Caco-2 (cell line): ENCODE measurements around the gene MAP4K3. TPM values are rescaled to one million over a fixed set of nuclear protein-coding genes. Genes with fewer than 3 reads are reported as not detected.

Source experiments
- BruUV-seq: library from RNA; stranded (reverse); fragments of 400-500 nt; replicated peaks from 2 replicates; lab custom pipeline; 2021; lab: Mats Ljungman, UMichigan
- CTCF ChIA-PET: fragments of 300-600 bp; sonication (Branson Sonifier 250); formaldehyde crosslinking; loops from one replicate; lab custom pipeline; 2022; ENCODE audit warnings: antibody characterized with exemption; lab: Charles Lee
- POLR2A ChIA-PET: fragments of 300-600 bp; sonication (Branson Sonifier 250); formaldehyde crosslinking; loops from one replicate; lab custom pipeline; 2022; ENCODE audit warnings: antibody characterized with exemption; lab: Charles Lee
- DNase-seq, 2 experiments: peaks; one replicate each; pipeline versions ENCODE4 v3.0.0 to v3.0.0-alpha.2; 2020 to 2022
- H3K27me3 ChIP-seq: replicated peaks from 2 replicates; pipeline ENCODE4 v1.6.0; 2011; ENCODE audit warnings: low read length; ENCODE audit not compliant: control insufficient read depth, insufficient read depth
- H3K36me3 ChIP-seq: 2 replicates; pipeline ENCODE4 v1.5.1; 2011; ENCODE audit warnings: low read length; ENCODE audit not compliant: control insufficient read depth, insufficient read depth
- H3K4me1 ChIP-seq: fragments of 250-450 bp; sonication (Bioruptor Pico); 2 replicates; pipeline ENCODE4 v1.5.1; 2020; ENCODE audit warnings: mild to moderate bottlenecking
- H3K4me3 ChIP-seq: 2 replicates; pipeline ENCODE4 v1.5.1; 2011; ENCODE audit warnings: low read depth, mild to moderate bottlenecking, control low read depth, low read length
- H3K9me3 ChIP-seq: fragments of 250-450 bp; sonication (Bioruptor Pico); 2 replicates; pipeline ENCODE4 v1.5.1; 2020; ENCODE audit warnings: mild to moderate bottlenecking, moderate library complexity
- H3K27ac Mint-ChIP-seq: one replicate; pipeline ENCODE4 v1.8.0; 2022; ENCODE audit warnings: mixed read lengths; ENCODE audit not compliant: unreplicated experiment
- H3K27me3 Mint-ChIP-seq: one replicate; pipeline ENCODE4 v1.8.0; 2022; ENCODE audit warnings: mixed read lengths; ENCODE audit not compliant: insufficient read depth, unreplicated experiment
- H3K36me3 Mint-ChIP-seq: one replicate; pipeline ENCODE4 v1.8.0; 2022; ENCODE audit warnings: mild to moderate bottlenecking, mixed read lengths; ENCODE audit not compliant: insufficient read depth, unreplicated experiment
- H3K4me1 Mint-ChIP-seq: one replicate; pipeline ENCODE4 v1.8.0; 2022; ENCODE audit warnings: low read depth, mixed read lengths; ENCODE audit not compliant: unreplicated experiment
- H3K4me3 Mint-ChIP-seq: one replicate; pipeline ENCODE4 v1.8.0; 2022; ENCODE audit warnings: mild to moderate bottlenecking, moderate library complexity, mixed read lengths; ENCODE audit not compliant: unreplicated experiment
- H3K9me3 Mint-ChIP-seq: one replicate; pipeline ENCODE4 v1.8.0; 2022; ENCODE audit warnings: mixed read lengths; ENCODE audit not compliant: unreplicated experiment
- CTCF ChIP-seq, 2 experiments: fragments of 200-600 bp in 1 of 2; IDR thresholded peaks; 1 replicate in 1 of 2; 2 replicates in 1 of 2; pipeline versions ENCODE4 v1.5.1 to v1.8.0; 2011 to 2022; ENCODE audit warnings: antibody characterized with exemption in 1 of 2, control low read depth in 1 of 2, inconsistent platforms in 1 of 2, low read depth in 1 of 2, low read length in 1 of 2, mild to moderate bottlenecking in 1 of 2, moderate library complexity in 1 of 2; ENCODE audit not compliant: insufficient read depth in 1 of 2, severe bottlenecking in 1 of 2, unreplicated experiment in 1 of 2
- intact Hi-C: fragments of 100-400 bp; cut with micrococcal nuclease; formaldehyde crosslinking; loops from one replicate; pipeline ENCODE4 v1.10.0; 2022; ENCODE audit not compliant: unreplicated experiment
- total RNA-seq: library from RNA; stranded (reverse); gene quantifications from 2 replicates; pipeline ENCODE4 v1.2.3, GENCODE V29; 2022

Gene MAP4K3
- total RNA-seq, 1 experiment from 2014 or later: 46.1 TPM

- intact Hi-C loops: no loop called here
- Mint-ChIP-seq H3K4me1 (peaks cover 30% of the 10 kb centered on the region), H3K27me3 (no peaks in the 10 kb centered on the region), H3K27ac (no peak overlapping the region), H3K36me3 (no peaks in the 10 kb centered on the region), H3K4me3 (no peak overlapping the region), H3K9me3 (no peaks in the 10 kb centered on the region)
- peaks cover 25% of the 10 kb centered on the region for H3K4me1 ChIP-seq
- H3K27me3 ChIP-seq: no peaks in the 10 kb centered on the region
- no peaks in the 10 kb centered on the region; the same call in 1 of the 2 replicates for H3K9me3 ChIP-seq
- no peak for DNase-seq
- no TSS peak for BruUV-seq
- CTCF ChIA-PET: no interaction called here
- H3K36me3 ChIP-seq: no peaks in the 10 kb centered on the region
- no peak for TF ChIP-seq CTCF (IDR thresholded peaks at IDR 0.05; ENCODE audit: insufficient read depth in 1 of 2, low read depth in 1 of 2, low read length in 1 of 2, severe bottlenecking in 1 of 2, unreplicated experiment in 1 of 2)
- POLR2A ChIA-PET: no interaction called here
- no peak overlapping the region for H3K4me3 ChIP-seq
These were observed 27.8 kb upstream of the MAP4K3 start for GRCh38 chr2:39464864-39465263.

GRCh38 chr2:39455826-39456225, 18.7 kb upstream of the MAP4K3 start:
- H3K9me3 ChIP-seq: no peaks in the 10 kb centered on the region; the same call in 1 of the 2 replicates
- TF ChIP-seq CTCF (IDR thresholded peaks at IDR 0.05; ENCODE audit: insufficient read depth in 1 of 2, low read depth in 1 of 2, low read length in 1 of 2, severe bottlenecking in 1 of 2, unreplicated experiment in 1 of 2): no peak
- BruUV-seq: no TSS peak
- Mint-ChIP-seq H3K27ac (no peak overlapping the region), H3K27me3 (no peaks in the 10 kb centered on the region), H3K36me3 (no peaks in the 10 kb centered on the region), H3K4me3 (no peak overlapping the region), H3K9me3 (no peaks in the 10 kb centered on the region), H3K4me1 (no peaks in the 10 kb centered on the region)
- intact Hi-C loops: no loop called here
- no peak overlapping the region for H3K4me3 ChIP-seq
- DNase-seq: no peak
- H3K36me3 ChIP-seq: no peaks in the 10 kb centered on the region
- ChIA-PET POLR2A (no interaction called here), CTCF (interaction anchor here (0.7 kb wide), 1 partner anchor 382 kb away, joined by 6 read pairs; no protein-coding TSS in a partner anchor)
- no peaks in the 10 kb centered on the region for H3K27me3 ChIP-seq
- no peaks in the 10 kb centered on the region for H3K4me1 ChIP-seq

GRCh38 chr2:39452396-39452795, 15.3 kb upstream of the MAP4K3 start:
- H3K9me3 Mint-ChIP-seq: no peaks in the 10 kb centered on the region
- CTCF ChIA-PET: no interaction called here

More at GRCh38 chr2:39452396-39452795, 15.3 kb upstream of the MAP4K3 start:
- no peaks in the 10 kb centered on the region for H3K4me1 ChIP-seq
- H3K36me3 Mint-ChIP-seq: no peaks in the 10 kb centered on the region
- no peaks in the 10 kb centered on the region for H3K9me3 ChIP-seq
- H3K4me1 Mint-ChIP-seq: no peaks in the 10 kb centered on the region
- H3K27ac Mint-ChIP-seq: no peak overlapping the region
- intact Hi-C loops: no loop called here
- TF ChIP-seq CTCF (IDR thresholded peaks at IDR 0.05; ENCODE audit: insufficient read depth in 1 of 2, low read depth in 1 of 2, low read length in 1 of 2, severe bottlenecking in 1 of 2, unreplicated experiment in 1 of 2): no peak
- BruUV-seq: no TSS peak
- no peak overlapping the region for H3K4me3 Mint-ChIP-seq
- no peaks in the 10 kb centered on the region for H3K27me3 ChIP-seq
- POLR2A ChIA-PET: no interaction called here
- H3K27me3 Mint-ChIP-seq: no peaks in the 10 kb centered on the region
- no peak for DNase-seq
- H3K4me3 ChIP-seq: no peak overlapping the region
- no peaks in the 10 kb centered on the region for H3K36me3 ChIP-seq
